GM12878 (cell line): ENCODE measurements around the gene RSPH1. TPM values are rescaled to one million over a fixed set of nuclear protein-coding genes. Genes with fewer than 3 reads are reported as not detected.

Experiments
- ATAC-seq: fragments of 200-7000 bp; cut with Tn5 transposase; 3 replicates; pipeline ENCODE4 v1.9.1; 2020; ENCODE audit warnings: mild to moderate bottlenecking, moderate library complexity
- BruUV-seq: library from RNA; stranded (reverse); fragments of 400-500 nt; replicated peaks from 2 replicates; lab custom pipeline; 2021; lab: Mats Ljungman, UMichigan
- CTCF ChIA-PET: fragments of 300-600 bp; sonication (Branson Sonifier 250); formaldehyde crosslinking; extraction: SDS; loops from one replicate; lab custom pipeline; 2021; ENCODE audit warnings: inconsistent platforms; lab: Yijun Ruan, JAX
- POLR2A ChIA-PET: fragments of 350-600 bp; formaldehyde crosslinking; extraction: SDS; loops from one replicate; lab custom pipeline; 2021; ENCODE audit warnings: inconsistent platforms; lab: Charles Lee
- RAD21 ChIA-PET: fragments of 300-600 bp; sonication (Branson Sonifier 250); formaldehyde crosslinking; loops from one replicate; lab custom pipeline; 2023; ENCODE audit warnings: antibody characterized with exemption; ENCODE audit not compliant: unreplicated experiment; lab: Charles Lee
- SMC1A ChIA-PET: fragments of 300-600 bp; sonication (Branson Sonifier 250); formaldehyde crosslinking; loops from one replicate; lab custom pipeline; 2023; ENCODE audit not compliant: unreplicated experiment, uncharacterized antibody; lab: Charles Lee
- DNase-seq: peaks from one replicate; pipeline ENCODE4 v3.0.0-alpha.2; 2011; ENCODE audit warnings: low read depth, low spot score
- FAIRE-seq: peaks from 3 replicates; lab custom pipeline; 2011; peaks lifted over from hg19 to GRCh38; lab: Jason Lieb, UNC
- H2AFZ ChIP-seq: 2 replicates; pipeline ENCODE4 v1.6.0; 2011; ENCODE audit warnings: low read depth, low read length, control low read depth; ENCODE audit not compliant: control insufficient read depth
- H3K27ac ChIP-seq: 2 replicates; pipeline ENCODE4 v1.5.1; 2011; ENCODE audit warnings: control low read depth; ENCODE audit not compliant: control insufficient read depth, insufficient read depth
- H3K27me3 ChIP-seq, 2 experiments: replicated peaks in 1 of 2; 2 replicates each; pipeline versions ENCODE4 v1.6.0 to v1.6.1; 2011; ENCODE audit warnings: low read length in 1 of 2; ENCODE audit not compliant: control insufficient read depth in 2 of 2, insufficient read depth in 2 of 2
- H3K36me3 ChIP-seq, 2 experiments: 2 replicates each; pipeline ENCODE4 v1.5.1; 2011; ENCODE audit warnings: low read length in 1 of 2; ENCODE audit not compliant: control insufficient read depth in 2 of 2, insufficient read depth in 2 of 2
- H3K4me1 ChIP-seq: 2 replicates; pipeline ENCODE4 v1.6.1; 2011; ENCODE audit warnings: mild to moderate bottlenecking, low read length, moderate library complexity, mixed read lengths; ENCODE audit not compliant: control insufficient read depth, insufficient read depth
- H3K4me2 ChIP-seq: 2 replicates; pipeline ENCODE4 v1.6.0; 2011; ENCODE audit warnings: control low read depth; ENCODE audit not compliant: control insufficient read depth, insufficient read depth
- H3K4me3 ChIP-seq: fragments of 200-600 bp; sonication (generic); 2 replicates; pipeline ENCODE4 v1.5.1; 2016
- H3K79me2 ChIP-seq: 2 replicates; pipeline ENCODE4 v1.6.0; 2011; ENCODE audit warnings: low read length; ENCODE audit not compliant: control insufficient read depth, insufficient read depth
- H3K9ac ChIP-seq: 2 replicates; pipeline ENCODE4 v1.8.0; 2011; ENCODE audit warnings: low read length, control low read depth, mixed read lengths; ENCODE audit not compliant: control insufficient read depth, insufficient read depth
- H3K9me3 ChIP-seq: replicated peaks from 3 replicates; pipeline ENCODE4 v1.5.1; 2011; ENCODE audit warnings: mild to moderate bottlenecking, low read length; ENCODE audit not compliant: control insufficient read depth, insufficient read depth
- H4K20me1 ChIP-seq: 2 replicates; pipeline ENCODE4 v1.6.0; 2011; ENCODE audit not compliant: control insufficient read depth, insufficient read depth
- FOS ChIP-seq: IDR thresholded peaks from 3 replicates; pipeline ENCODE4 v1.6.1; 2011; ENCODE audit warnings: borderline replicate concordance; ENCODE audit not compliant: insufficient read length; ENCODE audit errors: extremely low read depth
- GATAD2B ChIP-seq: fragments of 450-650 bp; conservative IDR thresholded peaks from 2 replicates; pipeline ENCODE4 v1.6.1; 2017; ENCODE audit warnings: low read depth, mild to moderate bottlenecking, moderate library complexity
- MEF2A ChIP-seq: IDR thresholded peaks from 2 replicates; pipeline ENCODE4 v1.6.1; 2011; ENCODE audit warnings: low read depth, mild to moderate bottlenecking, low read length, moderate library complexity; ENCODE audit not compliant: insufficient read depth
- NR2C2 ChIP-seq: IDR thresholded peaks from 2 replicates; pipeline ENCODE4 v1.6.1; 2011; ENCODE audit warnings: borderline replicate concordance, low read depth; ENCODE audit not compliant: control insufficient read depth, insufficient read length
- PML ChIP-seq: IDR thresholded peaks from 2 replicates; pipeline ENCODE4 v1.6.1; 2012; ENCODE audit warnings: low read length, inconsistent platforms
- SIX5 ChIP-seq: IDR thresholded peaks from 2 replicates; pipeline ENCODE4 v1.6.1; 2011; ENCODE audit warnings: mild to moderate bottlenecking, low read depth, low read length, moderate library complexity; ENCODE audit not compliant: severe bottlenecking
- SRF ChIP-seq, 2 experiments: IDR thresholded peaks; 2 replicates each; pipeline ENCODE4 v1.6.1; 2011; ENCODE audit warnings: low read depth in 2 of 2, low read length in 2 of 2, mild to moderate bottlenecking in 1 of 2, moderate library complexity in 1 of 2
- TBL1XR1 ChIP-seq: IDR thresholded peaks from 2 replicates; pipeline ENCODE4 v1.6.1; 2012; ENCODE audit warnings: low read depth, low read length, improper control_type of control experiment
- TCF12 ChIP-seq: IDR thresholded peaks from 2 replicates; pipeline ENCODE4 v1.6.1; 2011; ENCODE audit warnings: low read depth, mild to moderate bottlenecking, low read length
- ZBED1 ChIP-seq: IDR thresholded peaks from 2 replicates; pipeline ENCODE4 v1.6.1; 2016; ENCODE audit warnings: borderline replicate concordance
- ZNF207 ChIP-seq: fragments of 450-650 bp; IDR thresholded peaks from 2 replicates; pipeline ENCODE4 v1.6.1; 2014; ENCODE audit warnings: antibody characterized with exemption, mild to moderate bottlenecking, borderline replicate concordance
- ZNF384 ChIP-seq: IDR thresholded peaks from 2 replicates; pipeline ENCODE4 v1.6.1; 2012; ENCODE audit warnings: low read depth, mild to moderate bottlenecking, low read length, improper control_type of control experiment, borderline replicate concordance
- WGBS: methylation state at CpG from one replicate; pipeline ENCODE4 v1.1.6; 2016; ENCODE audit warnings: low lambda C conversion rate; ENCODE audit not compliant: insufficient replicate concordance, insufficient coverage; ENCODE audit errors: missing lambda C conversion rate; 5-methylcytosine and 5-hydroxymethylcytosine counted together
- in situ Hi-C: fragments of 300-500 bp; cut with MboI; formaldehyde crosslinking; loops from 9 replicates; pipeline ENCODE4 v1.14.3; 2018; ENCODE audit warnings: mixed read lengths
- intact Hi-C: fragments of 100-400 bp; cut with micrococcal nuclease; formaldehyde crosslinking; loops from one replicate; pipeline ENCODE4 v1.14.2; 2022; ENCODE audit not compliant: unreplicated experiment
- polyA plus RNA-seq, 11 experiments: library from polyadenylated mRNA; depleted of rRNA in 4 of 11; unstranded in 6 of 11; stranded (reverse) in 5 of 11; fragments of >200 nt; fragmentation: Nextera tagmentation in 4 of 11; fragmentation: Illumina TruSeq in 1 of 11; extraction: Ambion mirVana in 4 of 11; extraction: Trizol in 1 of 11; gene quantifications; 1 replicate in 1 of 11; 2 replicates in 10 of 11; pipeline versions ENCODE4 v1.2.1 to v1.2.3, GENCODE V29; 2011 to 2016; ENCODE audit warnings: inconsistent platforms in 2 of 11, missing spikeins in 2 of 11, low read depth in 1 of 11
- total RNA-seq, 4 experiments: library from RNA; depleted of rRNA in 3 of 4; stranded (reverse); fragments of >200 nt in 3 of 4; fragmentation: Illumina TruSeq in 1 of 4; extraction: Trizol in 1 of 4; gene quantifications; 2 replicates each; pipeline versions ENCODE4 v1.2.1 to v1.2.3, GENCODE V29; 2013 to 2021
- TF ChIP-seq, protein P1 (sequence below): IDR thresholded peaks from 2 replicates; pipeline ENCODE4 v1.6.1; 2011; ENCODE audit warnings: borderline replicate concordance, low read depth, mild to moderate bottlenecking, moderate library complexity, mixed read lengths, low read length; ENCODE audit not compliant: insufficient read depth; ENCODE audit errors: extremely low read length
- TF ChIP-seq, protein P2 (sequence below): fragments of 450-650 bp; IDR thresholded peaks from 2 replicates; pipeline ENCODE4 v1.6.1; 2017; ENCODE audit warnings: borderline replicate concordance

The RSPH1 gene
- total and polyA plus RNA-seq, 10 of the 15 experiments (the other 5 are each of a cell fraction or from before 2014, with no cell fraction given) = 0.11 to 1.4 (median 0.38) TPM

DNA sequence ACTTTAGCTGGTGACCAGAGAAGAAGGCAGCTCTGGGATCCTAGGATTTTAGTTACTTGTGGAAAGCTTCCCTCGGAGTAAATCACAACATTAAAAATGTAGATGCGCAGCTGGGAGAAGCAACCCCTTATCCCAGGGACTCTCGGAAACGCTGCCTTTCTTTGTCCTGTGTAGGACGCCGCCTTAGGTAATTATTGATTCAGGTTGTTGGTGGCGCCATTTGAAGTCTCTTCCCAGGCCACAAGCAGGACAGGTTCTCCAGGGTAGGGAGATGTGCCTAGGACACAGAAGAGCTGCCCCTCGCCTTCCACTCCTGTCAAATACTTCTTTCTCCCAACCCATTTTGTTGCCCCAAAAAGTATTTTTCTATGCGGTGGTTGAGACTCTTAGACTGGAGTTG lies 27.9 kb upstream of the RSPH1 start:
- TF ChIP-seq TCF12 (no peak), ZBED1 (no peak)
- TF ChIP-seq, protein P1, sequence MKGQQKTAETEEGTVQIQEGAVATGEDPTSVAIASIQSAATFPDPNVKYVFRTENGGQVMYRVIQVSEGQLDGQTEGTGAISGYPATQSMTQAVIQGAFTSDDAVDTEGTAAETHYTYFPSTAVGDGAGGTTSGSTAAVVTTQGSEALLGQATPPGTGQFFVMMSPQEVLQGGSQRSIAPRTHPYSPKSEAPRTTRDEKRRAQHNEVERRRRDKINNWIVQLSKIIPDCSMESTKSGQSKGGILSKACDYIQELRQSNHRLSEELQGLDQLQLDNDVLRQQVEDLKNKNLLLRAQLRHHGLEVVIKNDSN = no peak
- TF ChIP-seq, all 136 proteins: peak for 0
- Histone ChIP-seq H3K9me3 (no peaks in the 10 kb centered on the region), H3K9ac (peak overlapping the region; percentile 65), H3K4me1 (peaks cover 50% of the 10 kb centered on the region), H3K4me2 (peak overlapping the region; percentile 91), H3K27ac (peak overlapping the region; percentile 85), H3K36me3 (peaks cover 5 to 21% of the 10 kb centered on the region in 2 experiments), H2AFZ (peak overlapping the region; percentile 37; the same call in 1 of the 2 replicates), H3K4me3 (peak overlapping the region; percentile 48), H3K79me2 (peaks cover 2% of the 10 kb centered on the region; the same call in 1 of the 2 replicates), H4K20me1 (no peaks in the 10 kb centered on the region), H3K27me3 (no peaks in the 10 kb centered on the region)
- ATAC-seq (no peak), DNase-seq (no peak), FAIRE-seq (no peak)
- RAD21 ChIA-PET = interaction anchor here (1.1 to 7.7 kb wide), 7 partner anchors 9 to 358 kb away, joined by 3 to 87 read pairs (median 10); no protein-coding TSS in a partner anchor
- CTCF ChIA-PET = interaction anchor here (6.9 to 7.5 kb wide), 2 partner anchors 13 to 56 kb away, joined by 48 to 65 read pairs; no protein-coding TSS in a partner anchor
- in situ Hi-C loops (no loop called here), intact Hi-C loops (loop anchor here (1.0 kb wide), 1 partner anchor 11 kb away; no protein-coding TSS in a partner anchor)
- BruUV-seq = TSS peak; percentile 90
- SMC1A ChIA-PET = interaction anchor here (0.9 to 10.8 kb wide), 9 partner anchors 9 to 61 kb away, joined by 4 to 132 read pairs (median 6); partner anchors contain the start of gene SLC37A1
- 59% methylated on average over 8 of the region's 9 CpGs for WGBS
- POLR2A ChIA-PET = interaction anchor here (0.6 to 6.7 kb wide), 6 partner anchors 10 to 101 kb away, joined by 3 to 82 read pairs (median 8); partner anchors contain the start of gene SLC37A1

DNA sequence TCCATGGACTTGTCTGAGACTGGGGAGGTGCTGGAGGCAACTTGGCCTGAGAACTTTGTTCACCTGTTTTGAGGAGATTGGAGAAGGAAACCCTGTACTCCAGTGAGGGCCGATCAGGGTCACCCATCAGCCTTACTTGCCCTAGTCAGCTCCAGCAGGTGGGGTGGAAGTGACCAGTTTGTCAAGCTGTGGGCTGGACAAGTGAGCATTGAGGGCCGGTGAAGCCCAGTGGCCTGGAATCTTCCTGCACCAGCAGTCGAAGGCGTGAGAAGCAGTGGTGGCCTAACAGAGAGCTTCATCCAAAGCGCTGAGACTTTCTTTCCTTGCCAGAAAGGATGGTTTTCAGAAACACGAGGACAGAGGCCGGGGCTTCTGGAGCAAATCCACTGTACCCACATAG lies 27.2 kb upstream of the RSPH1 start:
- DNase-seq (no peak), ATAC-seq (no peak), FAIRE-seq (no peak)
- ChIA-PET RAD21 (interaction anchor here (2.3 to 7.7 kb wide), 4 partner anchors 10 to 55 kb away, joined by 10 to 87 read pairs (median 58); no protein-coding TSS in a partner anchor), CTCF (interaction anchor here (6.9 to 7.5 kb wide), 2 partner anchors 13 to 56 kb away, joined by 48 to 65 read pairs; no protein-coding TSS in a partner anchor), POLR2A (interaction anchor here (1.1 to 6.7 kb wide), 4 partner anchors 9 to 55 kb away, joined by 4 to 82 read pairs (median 38); partner anchors contain the start of gene SLC37A1), SMC1A (interaction anchor here (0.9 to 10.8 kb wide), 8 partner anchors 8 to 60 kb away, joined by 4 to 132 read pairs (median 10); partner anchors contain the start of gene SLC37A1)
- Histone ChIP-seq H3K27me3 (no peaks in the 10 kb centered on the region), H3K4me1 (peaks cover 43% of the 10 kb centered on the region), H3K9ac (no peak overlapping the region), H3K4me2 (peak overlapping the region; percentile 91; the same call in 1 of the 2 replicates), H4K20me1 (no peaks in the 10 kb centered on the region), H2AFZ (no peak overlapping the region), H3K79me2 (peaks cover 2% of the 10 kb centered on the region; the same call in 1 of the 2 replicates), H3K36me3 (peaks cover 5 to 28% of the 10 kb centered on the region in 2 experiments), H3K4me3 (no peak overlapping the region), H3K9me3 (no peaks in the 10 kb centered on the region), H3K27ac (no peak overlapping the region)
- intact Hi-C loops = no loop called here
- no TSS peak for BruUV-seq
- TF ChIP-seq ZNF207 (no peak), TBL1XR1 (no peak), PML (no peak), GATAD2B (no peak), SRF (IDR thresholded peaks at IDR 0.05; ENCODE audit: low read depth in 2 of 2, low read length in 2 of 2) (no peak), FOS (no peak), ZNF384 (no peak), NR2C2 (no peak), SIX5 (no peak), MEF2A (no peak)
- TF ChIP-seq, protein P2, sequence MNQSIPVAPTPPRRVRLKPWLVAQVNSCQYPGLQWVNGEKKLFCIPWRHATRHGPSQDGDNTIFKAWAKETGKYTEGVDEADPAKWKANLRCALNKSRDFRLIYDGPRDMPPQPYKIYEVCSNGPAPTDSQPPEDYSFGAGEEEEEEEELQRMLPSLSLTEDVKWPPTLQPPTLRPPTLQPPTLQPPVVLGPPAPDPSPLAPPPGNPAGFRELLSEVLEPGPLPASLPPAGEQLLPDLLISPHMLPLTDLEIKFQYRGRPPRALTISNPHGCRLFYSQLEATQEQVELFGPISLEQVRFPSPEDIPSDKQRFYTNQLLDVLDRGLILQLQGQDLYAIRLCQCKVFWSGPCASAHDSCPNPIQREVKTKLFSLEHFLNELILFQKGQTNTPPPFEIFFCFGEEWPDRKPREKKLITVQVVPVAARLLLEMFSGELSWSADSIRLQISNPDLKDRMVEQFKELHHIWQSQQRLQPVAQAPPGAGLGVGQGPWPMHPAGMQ = no peak
- WGBS = 82% methylated on average over 7 of the region's 7 CpGs
- in situ Hi-C loops = no loop called here
